COLO668 (cell line): ENCODE measurements around the gene TTC32.
A peak's percentile ranks its signal among the peaks of the same experiment; 100 is the strongest.
"Not testable (repeated sequence)": the region's sequence is repeated elsewhere in the genome, so short reads cannot be mapped to it uniquely, and the experiment has no call there.

Experiments
- DNase-seq: peaks from one replicate; lab custom pipeline; 2025; ENCODE audit not compliant: unreplicated experiment; lab: John Stamatoyannopoulos, UW

Gene TTC32

GRCh38 chr2:19901442-19902215 lies at the start of gene TTC32:
TSS of gene TTC32 (minus strand) at chr2:19901983. CDS start at chr2:19901854, 129 bp downstream.
- peak; percentile 93 for DNase-seq

- DNase-seq = no peak
Measured at GRCh38 chr2:19949071-19949470, 47.3 kb upstream of the TTC32 start.

GRCh38 chr2:19947184-19947940 lies 45.6 kb upstream of the TTC32 start:
- no peak for DNase-seq

GRCh38 chr2:19944205-19944845 lies 42.5 kb upstream of the TTC32 start:
- no peak for DNase-seq

GRCh38 chr2:19943189-19943588 lies 41.4 kb upstream of the TTC32 start:
- no peak for DNase-seq

- no peak for DNase-seq
Measured at GRCh38 chr2:19942199-19942598, 40.4 kb upstream of the TTC32 start.

- no peak for DNase-seq
Measured at GRCh38 chr2:19937004-19937403, 35.2 kb upstream of the TTC32 start.

- DNase-seq = no peak
Measured at GRCh38 chr2:19936203-19936602, 34.4 kb upstream of the TTC32 start.

GRCh38 chr2:19933351-19933981 lies 31.7 kb upstream of the TTC32 start:
- DNase-seq = no peak

GRCh38 chr2:19932928-19933327 lies 31.1 kb upstream of the TTC32 start:
- no peak for DNase-seq

GRCh38 chr2:19929226-19929625 lies 27.4 kb upstream of the TTC32 start:
- DNase-seq = no peak

GRCh38 chr2:19927816-19928215 lies 26.0 kb upstream of the TTC32 start:
- not testable (repeated sequence) for DNase-seq

- DNase-seq = not testable (repeated sequence)
Measured at GRCh38 chr2:19924526-19924925, 22.7 kb upstream of the TTC32 start.

- not testable (repeated sequence) for DNase-seq
Measured at GRCh38 chr2:19922188-19922587, 20.4 kb upstream of the TTC32 start.

GRCh38 chr2:19916385-19916950 lies 14.7 kb upstream of the TTC32 start:
- no peak for DNase-seq

- DNase-seq = no peak
Measured at GRCh38 chr2:19914266-19914975, 12.6 kb upstream of the TTC32 start.

- no peak for DNase-seq
Measured at GRCh38 chr2:19911808-19912509, 10.2 kb upstream of the TTC32 start.

GRCh38 chr2:19902216-19902740 lies 495 bp upstream of the TTC32 start:
- no peak for DNase-seq

- no peak for DNase-seq
Measured at GRCh38 chr2:19900931-19901441, 797 bp downstream of the TTC32 start.
